ENCODE measurements around the gene PABPN1.
"Not testable (repeated sequence)": the region's sequence is repeated elsewhere in the genome, so short reads cannot be mapped to it uniquely, and the experiment has no call there.

Gene PABPN1

GRCh38 chr14:23320584-23321571 is at the start of gene PABPN1:
Gene PABPN1 (plus strand): TSS chr14:23321457. CDS start chr14:23321470, 13 bp downstream.
- peak; percentile 99 for DNase-seq

GRCh38 chr14:23275412-23275811 is 45.8 kb upstream of the PABPN1 start:
- DNase-seq: no peak

DNA sequence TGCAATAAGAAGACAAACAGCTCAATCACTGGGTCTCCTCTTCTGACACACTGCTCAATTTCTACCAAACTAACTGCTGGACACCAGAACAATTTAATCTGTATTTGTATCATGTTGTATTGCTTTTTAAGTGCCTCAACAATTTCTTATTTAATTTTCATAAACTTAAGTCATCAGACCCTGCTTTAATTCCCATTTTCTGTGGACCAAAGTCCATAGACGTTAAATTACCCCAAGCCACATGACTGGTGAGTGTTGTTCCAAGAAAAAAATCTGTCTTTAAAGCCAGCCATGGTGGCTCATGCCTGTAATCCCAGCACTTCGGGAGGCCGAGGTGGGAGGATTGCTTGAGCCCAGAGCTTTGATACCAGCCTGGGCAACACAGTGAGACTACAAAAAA is 44.1 kb upstream of the PABPN1 start:
- no peak for DNase-seq

DNA sequence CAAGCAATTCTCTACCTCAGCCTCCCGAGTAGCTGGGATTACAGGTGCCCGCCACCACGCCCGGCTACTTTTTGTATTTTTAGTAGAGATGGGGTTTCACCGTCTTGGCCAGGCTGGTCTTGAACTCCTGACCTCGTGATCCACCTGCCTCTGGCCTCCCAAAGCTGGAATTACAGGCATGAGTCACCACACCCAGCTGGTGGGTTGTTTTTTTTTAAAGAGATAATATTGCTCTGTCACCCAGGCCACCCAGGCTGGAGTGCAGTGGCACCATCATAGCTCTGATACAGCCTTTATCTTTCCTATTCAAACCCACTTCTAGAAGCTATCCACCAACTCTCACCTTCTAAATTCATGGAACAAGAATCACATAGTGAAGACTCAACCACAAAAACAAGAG is 43.3 kb upstream of the PABPN1 start:
- DNase-seq: not testable (repeated sequence)

GRCh38 chr14:23281247-23281646 is 40.0 kb upstream of the PABPN1 start:
- no peak for DNase-seq

GRCh38 chr14:23284654-23285529 is 36.4 kb upstream of the PABPN1 start:
- no peak for DNase-seq

DNA sequence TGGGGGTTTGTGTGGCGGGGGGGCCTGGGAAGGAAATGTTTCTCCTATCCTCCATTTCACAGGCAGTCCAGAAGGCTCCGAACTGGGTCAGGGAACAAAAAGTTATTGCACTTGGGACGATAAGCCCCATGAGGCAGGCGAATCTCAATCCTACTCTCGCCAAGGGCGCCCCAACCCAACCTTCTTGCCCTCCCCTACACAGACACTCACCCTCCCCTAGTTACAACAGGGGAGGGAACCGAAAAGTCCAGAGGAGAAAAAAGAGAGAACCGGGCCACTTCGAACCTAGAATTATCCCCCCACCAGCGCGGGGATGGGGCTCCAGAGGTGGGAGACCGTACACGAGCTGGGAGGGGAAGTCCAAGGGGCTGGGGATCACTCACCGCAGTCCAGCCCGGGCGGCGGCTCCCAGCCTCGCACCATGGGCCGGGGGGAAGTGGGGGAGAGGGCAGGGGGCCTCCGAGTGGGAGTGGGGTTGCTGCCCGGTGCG is 35.7 kb upstream of the PABPN1 start:
- DNase-seq: no peak

- DNase-seq: peak; percentile 92
Measured at GRCh38 chr14:23286020-23286901, 35.0 kb upstream of the PABPN1 start, which contains the start of gene HOMEZ. Gene HOMEZ (minus strand): TSS chr14:23286132. CDS start chr14:23285952, 180 bp downstream.

DNA sequence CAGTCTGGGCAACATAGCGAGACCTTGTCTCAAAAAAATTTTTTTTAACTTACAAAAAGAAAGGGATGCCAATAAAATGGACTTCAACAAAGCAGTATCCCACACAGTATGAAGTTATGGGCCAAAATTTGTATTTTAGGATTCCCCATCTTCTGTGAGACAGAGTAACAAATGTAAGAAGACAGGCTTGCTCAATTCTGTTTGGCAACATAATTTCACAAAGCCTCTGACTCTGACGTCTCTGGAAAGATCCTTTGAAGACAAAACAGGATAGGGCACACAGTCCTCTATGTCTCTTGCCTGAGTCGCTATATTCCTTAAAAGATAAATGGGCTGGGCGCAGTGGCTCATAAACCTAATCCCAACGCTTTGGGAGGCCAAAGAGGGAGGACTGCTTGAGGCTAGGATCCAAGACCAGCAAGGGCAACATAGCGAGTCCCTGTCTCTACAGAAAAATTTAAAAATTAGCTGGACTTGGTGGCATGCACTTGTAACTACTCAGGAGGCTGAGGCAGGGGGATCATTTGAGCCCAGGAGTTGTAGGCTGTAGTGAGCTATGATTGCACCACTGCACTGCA is 34.3 kb upstream of the PABPN1 start:
- DNase-seq: no peak

DNA sequence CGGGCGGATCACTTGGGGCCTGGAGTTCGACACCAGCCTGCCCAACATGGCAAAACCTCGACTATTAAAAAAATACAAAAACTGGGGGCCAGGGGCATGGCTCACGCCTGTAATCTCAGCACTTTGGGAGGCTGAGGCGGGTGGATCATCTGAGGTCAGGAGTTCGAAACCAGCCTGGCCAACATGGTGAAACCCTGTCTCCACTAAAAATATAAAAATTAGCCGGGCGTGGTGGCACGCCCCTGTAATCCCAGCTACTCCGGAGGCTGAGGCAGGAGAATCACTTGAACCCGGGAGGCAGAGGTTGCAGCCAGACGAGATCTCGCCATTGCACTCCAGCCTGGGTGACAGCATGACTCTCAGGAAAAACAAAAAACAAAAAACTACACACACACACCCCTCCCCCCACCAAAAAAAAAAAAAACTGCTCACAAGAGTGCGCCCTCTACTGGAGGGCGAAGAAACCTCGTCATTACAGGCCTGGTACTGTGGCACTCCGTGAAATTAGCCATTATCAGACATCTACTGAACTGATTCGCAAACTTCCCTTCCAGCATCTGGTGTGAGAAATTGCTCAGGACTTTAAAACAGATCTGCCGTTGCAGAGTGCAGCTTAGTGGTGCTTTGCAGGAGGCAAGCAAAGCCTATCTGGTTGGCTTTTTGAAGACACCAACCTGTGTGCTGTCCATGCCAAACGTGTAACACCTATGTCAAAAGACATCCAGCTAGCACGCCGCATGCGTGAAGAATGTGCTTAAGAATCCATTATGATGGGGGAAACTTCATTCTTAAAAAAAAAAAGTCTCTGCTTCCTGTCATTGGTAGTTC is 26.3 kb upstream of the PABPN1 start:
- peak; percentile 26 for DNase-seq

- no peak for DNase-seq
Measured at GRCh38 chr14:23296012-23296777, 25.1 kb upstream of the PABPN1 start.

DNA sequence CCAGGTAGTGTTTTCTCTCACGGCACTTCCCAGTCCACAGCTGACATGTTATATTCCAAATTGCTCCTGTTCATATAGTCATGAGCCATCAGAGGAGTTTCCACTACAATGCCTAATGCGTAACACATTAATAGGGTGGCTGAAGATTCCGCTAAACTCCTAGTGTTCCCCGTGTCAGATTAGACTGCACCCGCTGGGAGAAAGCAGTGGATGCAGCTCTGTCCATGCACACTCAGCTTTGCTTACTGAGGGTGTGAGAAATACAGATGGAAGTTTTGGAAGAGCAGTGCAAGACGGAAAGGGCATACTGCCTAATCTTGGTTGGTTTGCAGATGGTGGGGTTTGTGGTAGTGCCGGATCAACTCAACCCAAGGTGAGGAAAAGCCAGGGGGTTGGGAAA is 24.2 kb upstream of the PABPN1 start:
- DNase-seq: no peak

DNA sequence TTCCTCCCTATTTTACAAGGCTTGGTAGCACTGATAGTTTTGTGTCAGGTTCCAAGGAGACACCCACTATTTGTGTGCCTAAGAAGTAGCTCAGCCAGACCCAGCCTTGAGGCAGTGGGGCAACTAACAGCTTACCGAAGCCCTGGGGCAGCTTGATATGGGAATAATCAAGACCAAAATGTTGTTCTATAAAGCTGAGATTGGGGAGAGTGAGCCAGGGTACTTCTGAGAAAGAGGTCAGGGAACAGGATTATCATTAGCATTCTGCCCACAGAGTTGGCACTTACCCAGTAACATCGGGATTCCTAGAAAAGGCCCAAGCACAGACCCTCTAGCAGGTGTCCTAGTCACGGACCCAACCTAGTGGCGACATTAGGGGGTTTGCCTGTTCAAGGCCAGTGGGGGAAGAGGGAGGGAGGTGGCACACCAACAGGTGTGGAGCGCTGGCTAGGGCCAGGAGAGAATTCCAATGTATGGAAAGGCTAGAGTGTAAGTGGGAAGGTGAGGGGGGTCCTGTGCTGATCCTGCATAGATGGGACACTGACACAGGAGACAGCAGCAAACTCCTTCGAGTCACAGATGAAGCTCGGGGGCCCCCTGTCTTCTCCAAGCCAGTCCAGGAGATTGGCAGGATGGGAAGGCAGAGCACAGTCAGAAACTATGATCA is 23.5 kb upstream of the PABPN1 start:
- no peak for DNase-seq

DNA sequence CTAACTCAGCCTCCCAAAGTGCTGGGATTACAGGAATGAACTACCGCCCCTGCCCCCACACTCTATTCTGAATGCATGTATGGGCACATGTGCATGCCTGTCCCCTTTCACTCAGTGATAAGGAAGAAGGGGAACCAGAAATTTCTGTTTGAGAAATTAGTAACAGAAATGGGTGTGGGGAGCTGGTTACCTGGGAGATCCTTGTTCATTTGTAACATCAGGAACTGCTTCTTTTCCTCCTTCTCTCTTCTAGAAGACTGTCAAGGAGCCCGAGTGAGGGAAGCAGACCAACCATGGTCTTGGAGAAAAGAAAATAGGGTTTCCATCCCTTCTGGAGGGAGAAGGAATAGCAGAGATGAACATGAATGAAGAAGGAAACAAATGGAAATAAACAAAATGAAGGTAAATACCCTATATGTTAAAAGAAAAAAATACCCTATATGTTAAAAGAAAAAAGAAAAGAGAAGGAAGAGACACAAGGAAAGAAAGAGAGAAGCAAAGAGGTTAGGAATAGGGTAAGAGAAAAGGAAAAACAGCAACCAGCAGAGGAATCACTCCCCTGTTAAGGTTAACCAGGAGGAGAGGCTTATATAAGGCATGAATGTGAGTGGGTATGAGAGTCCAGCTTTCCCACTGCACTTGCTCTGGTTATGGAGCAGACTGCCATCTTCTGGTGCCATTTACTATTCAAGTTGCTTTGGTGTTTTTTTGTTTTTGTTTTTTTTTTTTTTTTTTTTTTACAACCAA is 21.9 kb upstream of the PABPN1 start:
- no peak for DNase-seq

DNA sequence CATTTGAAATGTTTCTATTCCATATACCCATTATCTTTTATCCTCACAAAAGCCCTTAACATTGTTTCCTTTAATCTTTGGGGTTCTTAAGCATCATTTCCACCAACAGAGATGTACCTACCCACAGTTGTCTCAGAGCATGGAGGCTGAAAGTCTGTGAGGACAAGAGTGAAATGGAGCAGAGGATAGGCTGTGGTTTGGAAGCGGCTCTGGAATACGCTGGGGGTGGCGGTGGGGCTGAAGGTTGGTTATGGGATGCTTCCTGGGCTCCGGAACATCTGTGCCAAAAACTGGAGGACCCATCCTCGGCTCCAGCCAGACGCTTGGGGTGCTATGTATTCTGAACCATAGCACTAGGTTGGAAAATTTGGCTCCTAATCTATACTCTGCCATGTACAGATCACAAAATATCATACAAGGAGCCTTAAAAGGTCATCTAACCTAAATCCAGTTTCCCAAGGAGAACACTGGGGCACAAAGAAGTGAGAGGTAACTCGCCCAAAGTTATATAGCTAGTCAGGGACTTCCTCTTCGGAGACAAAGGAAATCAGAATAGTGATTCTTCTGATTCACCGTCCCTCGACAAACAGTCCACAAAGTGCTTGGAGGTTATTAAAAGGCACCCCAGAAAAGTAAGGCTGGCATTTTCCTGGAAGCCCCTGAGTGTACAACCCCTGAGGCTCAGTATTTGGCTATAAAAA is 21.1 kb upstream of the PABPN1 start:
- DNase-seq: no peak

DNA sequence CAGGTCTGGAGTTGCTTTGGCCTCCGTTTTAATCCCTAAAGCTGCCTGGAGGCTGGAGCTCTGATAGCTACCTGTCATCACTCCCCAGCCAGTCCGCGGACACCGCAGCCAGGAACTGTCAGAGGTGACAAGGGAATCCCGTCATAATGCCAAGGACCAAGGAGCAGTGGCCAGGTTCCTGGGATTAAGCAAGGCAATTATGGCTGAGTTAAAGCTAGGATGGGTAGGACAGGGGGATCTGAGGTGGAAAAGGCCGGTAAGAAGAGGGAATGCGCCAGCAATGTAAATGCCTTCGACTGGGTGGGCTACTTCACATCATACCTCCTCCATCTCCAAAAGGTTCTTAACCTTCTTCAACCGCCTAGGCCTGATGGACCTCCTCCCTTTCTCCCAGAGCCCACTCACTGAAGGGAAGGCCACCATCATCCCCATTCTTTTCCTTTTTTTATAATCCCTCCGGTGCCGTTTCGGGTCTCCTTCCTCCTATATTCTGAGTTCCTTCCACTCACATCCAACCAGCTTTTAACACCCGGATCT is 20.5 kb upstream of the PABPN1 start:
- peak; percentile 47 for DNase-seq

DNA sequence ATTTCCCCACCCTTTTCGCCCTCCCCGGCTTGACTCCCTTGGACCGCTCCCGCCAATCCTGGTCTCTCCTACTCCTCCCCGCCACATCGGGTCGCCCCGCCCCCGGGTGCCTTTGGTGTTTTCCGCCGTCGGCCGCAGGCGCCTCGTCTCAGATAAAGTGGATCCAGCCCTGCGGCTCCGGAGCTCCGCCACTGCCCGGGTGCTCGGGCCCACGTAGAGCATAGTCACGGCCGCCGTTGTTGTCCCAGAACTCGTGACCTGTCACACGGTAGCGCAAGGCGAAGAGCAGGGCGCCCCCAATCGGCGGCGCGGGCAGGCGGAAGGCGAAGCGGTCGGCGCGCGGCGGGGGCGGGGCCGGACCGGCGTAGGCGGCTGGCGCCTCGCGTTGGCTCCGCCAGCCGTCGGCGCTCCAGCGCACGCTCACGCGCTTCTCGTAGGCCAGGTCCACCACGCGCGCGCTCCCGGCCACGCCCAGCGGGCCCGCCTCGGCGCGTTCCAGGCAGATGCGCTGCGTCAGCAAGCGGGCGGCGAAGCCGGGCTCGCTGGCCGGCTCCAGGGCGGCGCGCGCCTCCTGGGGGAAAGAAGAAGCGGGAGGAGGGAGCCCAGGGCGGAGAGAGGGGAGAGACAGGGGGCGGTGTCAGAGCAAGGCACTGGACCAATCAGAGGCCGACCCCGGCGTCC is 19.8 kb upstream of the PABPN1 start:
- DNase-seq: peak; percentile 98

Data from NCI-H748 treated with DMSO at 0.1 percent for 48 hours (cell line).